HK-2 (cell line): Measurements from ENCODE around the gene MMS22L.

Experiments
- DNase-seq: peaks from one replicate; pipeline ENCODE4 v3.0.0-alpha.2; 2018; ENCODE audit not compliant: unreplicated experiment

MMS22L gene

GRCh38 chr6:97282726-97283617 lies at the start of gene MMS22L:
Gene MMS22L, minus strand, starts transcription at chr6:97283216. Its CDS starts 739 bp downstream, at chr6:97282477.
- DNase-seq: peak; percentile 91

DNA sequence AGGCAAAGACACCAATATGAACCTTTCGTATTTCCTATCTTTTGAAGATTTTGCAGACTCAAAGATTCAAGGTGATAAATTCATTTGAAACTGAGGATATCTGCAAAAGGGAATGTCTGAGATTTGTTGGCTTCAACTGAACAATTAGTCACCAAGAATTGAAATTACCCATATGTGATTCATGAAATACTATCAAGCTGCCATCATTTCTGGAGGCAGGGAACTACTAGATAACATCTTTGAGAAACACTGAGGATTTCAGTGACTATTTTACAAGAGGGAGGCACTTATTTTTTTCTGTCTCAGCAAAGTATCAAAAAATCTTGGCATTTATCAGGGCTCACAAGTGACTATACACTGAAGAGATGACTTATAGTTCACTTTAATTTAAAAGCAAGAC lies 39.8 kb upstream of the MMS22L start:
- DNase-seq: no peak

DNA sequence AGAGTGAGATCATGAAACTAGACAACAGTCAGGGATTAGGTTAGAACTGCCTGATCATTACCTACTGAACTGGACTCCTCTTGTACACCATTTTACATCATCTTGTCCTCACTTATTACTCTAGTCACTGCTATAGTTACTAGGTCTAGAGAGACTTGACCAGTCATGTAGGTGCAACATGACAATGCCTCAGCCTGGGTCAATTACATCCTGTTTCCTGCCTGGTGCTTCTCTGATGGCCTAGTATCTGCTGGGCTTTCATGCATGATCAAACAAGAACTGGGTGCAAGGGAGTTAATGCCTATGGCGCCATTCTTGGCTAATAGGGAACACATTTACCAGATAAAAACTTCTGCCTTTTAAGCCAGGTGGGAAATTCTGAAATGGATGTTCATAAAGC lies 39.2 kb upstream of the MMS22L start:
- DNase-seq: no peak

GRCh38 chr6:97316978-97317377 lies 34.0 kb upstream of the MMS22L start:
- no peak for DNase-seq

DNA sequence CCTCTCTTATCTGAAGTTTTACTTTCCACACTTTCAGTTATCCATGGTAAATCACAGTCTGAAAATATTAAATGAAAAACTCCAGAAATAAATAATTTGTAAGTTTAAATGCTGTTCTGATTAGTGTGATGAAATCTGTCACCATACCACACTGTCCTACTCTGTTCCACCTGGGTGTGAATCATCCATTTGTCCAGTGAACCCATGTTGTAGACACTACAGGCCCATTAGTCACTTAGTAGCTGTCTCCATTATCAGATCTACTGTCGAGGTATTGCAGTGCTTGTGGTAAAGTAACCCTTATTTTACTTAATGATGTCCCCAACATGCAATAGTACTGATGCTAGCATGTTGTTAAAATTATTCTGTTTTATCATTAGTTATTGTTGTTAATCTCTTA lies 29.2 kb upstream of the MMS22L start:
- no peak for DNase-seq

GRCh38 chr6:97306544-97307320 lies 23.7 kb upstream of the MMS22L start:
- DNase-seq: no peak

DNA sequence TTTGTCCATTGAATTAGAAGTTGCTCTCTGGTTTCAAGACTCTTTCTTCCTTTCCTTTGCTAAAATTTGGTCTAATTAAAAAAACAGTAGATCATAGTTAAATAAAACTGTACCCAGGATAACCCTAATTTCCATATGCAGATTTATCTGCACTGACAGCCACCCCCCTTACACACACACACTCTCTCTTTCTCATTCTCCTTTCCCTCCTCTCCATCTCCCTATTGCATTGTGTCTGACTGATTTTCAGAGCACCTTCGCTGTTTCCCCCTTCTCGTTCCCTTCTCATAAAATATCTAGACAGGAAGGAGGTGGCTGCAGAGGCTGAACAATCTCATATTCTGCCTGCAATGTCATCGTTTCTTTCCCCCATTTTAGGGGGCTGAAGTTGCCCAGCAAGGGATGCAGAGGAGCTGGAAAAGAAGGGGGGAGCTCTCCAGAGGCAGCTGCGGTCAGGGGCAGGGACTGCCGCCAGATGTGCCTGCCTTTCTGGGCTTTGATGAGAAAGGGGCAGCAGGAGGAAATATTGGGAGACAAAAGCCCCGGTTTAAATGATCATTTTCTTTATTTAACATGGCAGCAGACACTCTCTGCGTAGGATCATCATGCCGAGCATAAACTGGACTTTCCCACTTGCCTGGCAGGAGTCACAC lies 22.5 kb upstream of the MMS22L start:
- DNase-seq: no peak

DNA sequence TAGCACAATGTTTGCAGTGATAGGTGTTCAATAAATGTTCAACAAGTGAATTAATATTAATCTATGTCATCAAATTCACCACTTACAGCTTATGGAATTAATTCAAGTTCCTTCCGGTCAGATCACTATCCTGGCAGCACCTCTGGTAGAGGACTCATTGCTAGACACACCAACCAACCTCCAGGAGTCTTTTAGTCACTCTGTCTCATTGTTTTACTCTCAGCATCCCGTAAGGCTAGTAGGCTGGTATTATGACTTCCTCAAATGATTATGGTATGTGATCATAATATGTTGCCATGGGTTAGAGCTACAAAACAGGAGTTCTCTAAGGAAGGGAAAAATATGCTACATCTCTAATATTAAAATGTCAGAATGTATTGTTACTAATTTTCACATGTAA lies 21.7 kb upstream of the MMS22L start:
- DNase-seq: no peak

DNA sequence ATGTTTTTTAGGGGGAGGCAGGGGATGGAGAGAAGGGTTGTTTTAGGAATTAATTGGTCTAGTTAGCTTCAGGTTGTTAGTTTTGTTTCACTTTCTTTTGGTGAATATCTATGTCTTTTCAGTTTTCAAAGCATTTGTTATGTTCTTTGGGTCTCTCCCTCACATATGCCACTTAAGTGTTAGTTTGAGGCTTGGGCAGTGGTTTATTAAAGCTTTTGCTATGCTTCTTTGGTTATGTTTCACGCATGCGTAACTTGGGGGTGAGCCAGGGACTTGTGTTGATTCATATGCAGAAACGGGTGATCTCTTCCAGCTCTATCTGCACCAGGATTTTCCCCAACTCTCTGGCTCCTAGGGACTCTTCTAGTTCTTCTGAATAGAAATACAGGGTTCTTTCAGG lies 11.4 kb upstream of the MMS22L start:
- no peak for DNase-seq

GRCh38 chr6:97293198-97293696 lies 10.2 kb upstream of the MMS22L start:
- no peak for DNase-seq

- no peak for DNase-seq
Measured at GRCh38 chr6:97292671-97293070, 9.7 kb upstream of the MMS22L start.

DNA sequence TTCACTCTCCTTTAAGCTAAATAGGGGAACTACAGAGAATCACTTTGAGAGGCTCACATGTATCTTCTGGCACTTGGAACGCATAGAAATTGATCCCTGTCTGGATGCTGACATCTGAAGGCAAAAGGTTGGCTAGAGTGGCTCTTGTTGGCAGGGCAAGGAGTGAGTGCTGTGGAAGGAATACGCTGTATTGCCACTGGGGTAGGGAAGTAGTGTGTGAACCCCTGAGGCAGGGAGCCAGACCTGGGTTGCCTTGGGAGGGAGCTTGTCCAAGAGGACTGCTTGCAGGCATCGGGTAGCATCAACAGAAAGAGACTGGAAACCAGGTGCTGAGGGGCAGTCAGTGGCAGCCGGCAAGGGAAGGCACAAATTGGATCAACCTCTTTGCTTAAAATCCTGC lies 8.9 kb upstream of the MMS22L start:
- DNase-seq: no peak

GRCh38 chr6:97289332-97289731 lies 6.3 kb upstream of the MMS22L start:
- DNase-seq: no peak

- no peak for DNase-seq
Measured at GRCh38 chr6:97288188-97288587, 5.2 kb upstream of the MMS22L start.

DNA sequence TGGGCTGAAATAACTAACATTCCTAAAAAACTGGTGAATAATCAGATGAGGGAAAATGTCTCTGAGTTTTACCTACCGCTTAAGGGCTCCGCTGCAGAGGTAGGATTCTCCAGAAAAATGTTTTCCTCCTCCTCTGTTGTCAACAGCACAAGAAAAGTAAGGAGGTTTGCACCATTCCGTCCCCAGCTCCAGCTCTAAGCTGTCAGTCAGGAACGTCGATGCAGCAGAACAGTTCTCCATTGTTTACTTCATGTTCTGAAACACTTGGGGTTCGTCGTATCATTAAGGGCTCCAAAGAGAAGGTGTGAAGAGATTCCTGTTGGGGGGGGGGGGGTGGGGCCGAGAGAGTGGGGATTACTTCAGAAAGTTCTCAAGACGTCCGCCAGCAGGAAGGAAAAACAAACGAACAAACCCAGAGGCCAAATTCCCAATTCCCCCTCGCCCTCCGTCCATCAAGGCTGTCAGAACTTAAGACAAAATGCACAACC lies 734 bp downstream of the MMS22L start:
- no peak for DNase-seq

DNA sequence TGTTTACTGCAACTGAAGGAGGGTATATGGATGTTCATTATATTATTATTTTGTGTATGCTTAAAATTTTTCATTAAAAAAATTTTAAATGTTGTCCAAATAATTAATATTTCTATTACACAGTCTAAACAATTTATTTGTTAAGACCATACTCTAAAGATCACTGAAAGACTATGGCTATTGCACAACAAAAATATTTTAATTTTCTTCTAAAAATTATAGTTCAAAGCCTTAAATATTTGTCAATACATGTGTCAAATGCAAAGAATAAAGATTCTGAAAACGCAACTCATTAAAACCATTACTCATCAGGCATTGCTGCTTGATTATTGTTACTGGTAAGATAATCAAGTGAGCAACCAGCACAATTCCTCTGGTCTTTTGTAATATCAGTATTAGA lies 2.2 kb downstream of the MMS22L start:
- no peak for DNase-seq

GRCh38 chr6:97275804-97276203 lies 7.2 kb downstream of the MMS22L start:
- DNase-seq: peak; percentile 21

DNA sequence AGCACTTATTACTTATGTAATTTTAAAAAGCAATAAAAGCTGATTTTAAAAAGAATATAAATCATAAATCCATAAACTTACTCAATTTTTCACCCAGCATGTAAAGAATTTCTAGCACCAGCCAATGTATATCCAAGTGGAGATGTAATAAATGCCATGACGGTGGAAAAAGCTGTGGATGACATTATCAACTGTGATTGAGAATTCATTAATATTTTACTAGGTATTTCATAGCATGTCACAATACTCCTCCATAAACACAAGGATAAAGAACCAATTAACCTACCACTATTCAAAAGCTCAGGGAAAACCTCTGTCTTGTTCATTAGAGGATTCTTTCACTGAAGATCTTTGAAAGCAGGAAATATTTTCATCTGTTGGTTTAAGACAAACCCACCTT lies 13.2 kb downstream of the MMS22L start:
- DNase-seq: no peak

- no peak for DNase-seq
Measured at GRCh38 chr6:97262676-97263075, 20.3 kb downstream of the MMS22L start.

DNA sequence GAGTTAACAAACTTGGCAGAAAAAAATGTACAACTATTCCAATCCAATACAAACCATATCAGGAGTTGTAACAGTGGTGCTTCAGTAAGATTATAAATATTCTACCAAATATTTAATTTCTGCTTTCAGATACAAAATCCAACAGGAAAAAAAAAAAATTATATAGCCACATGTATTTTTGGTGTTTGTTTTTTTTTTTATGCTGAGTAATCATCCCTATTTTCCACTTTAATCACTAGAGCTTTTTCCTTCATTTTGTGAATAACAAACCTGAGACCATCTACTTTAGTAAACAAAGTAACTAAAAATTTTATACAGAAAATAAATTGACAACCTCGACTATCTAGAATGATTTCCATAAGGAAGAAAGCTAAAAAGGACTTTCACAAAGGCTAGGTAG lies 36.2 kb downstream of the MMS22L start:
- no peak for DNase-seq

DNA sequence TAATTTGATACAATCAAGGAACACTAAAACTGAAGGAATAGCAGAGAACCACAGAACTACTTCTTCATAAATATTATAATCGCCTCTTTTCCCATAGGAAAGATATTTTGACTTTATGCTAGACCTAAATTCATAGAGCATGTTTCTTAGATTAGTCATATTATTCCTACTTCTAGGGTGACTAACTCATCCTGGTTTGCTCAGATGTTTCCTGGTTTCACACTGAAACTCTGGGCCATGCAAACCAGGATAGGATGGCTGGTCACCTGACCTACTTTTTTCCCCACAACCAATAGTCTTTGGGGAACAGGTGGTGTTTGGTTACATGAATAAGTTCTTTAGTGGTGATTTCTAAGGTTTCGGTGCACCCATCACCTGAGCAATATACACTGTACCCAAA lies 42.8 kb downstream of the MMS22L start:
- no peak for DNase-seq

DNA sequence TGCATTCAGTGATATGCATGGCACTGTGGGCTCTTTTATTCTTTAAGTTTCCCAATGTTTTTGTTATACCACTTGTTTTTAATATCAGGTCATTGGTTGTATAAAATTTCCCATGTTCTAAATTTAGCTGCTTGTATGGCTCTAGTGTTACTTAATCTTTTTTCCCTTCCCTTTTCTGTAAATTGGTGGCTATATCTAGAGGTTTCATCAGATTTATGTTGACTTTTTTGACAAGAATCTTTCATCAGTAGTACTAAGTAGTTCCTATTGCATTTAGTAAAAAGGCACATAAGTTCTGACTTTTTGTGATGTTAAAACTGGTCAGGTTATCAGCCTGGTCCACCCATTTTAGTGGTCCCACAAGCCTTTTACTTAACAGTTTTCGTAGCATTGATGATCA lies 51.1 kb downstream of the MMS22L start:
- DNase-seq: no peak
